Measurements from ENCODE around the gene ARG2. TPM values are rescaled to one million over a fixed set of nuclear protein-coding genes. Genes with fewer than 3 reads are reported as not detected.

ARG2 gene
- total RNA-seq, 4 donors from 2014 or later: 13.2 to 125 (median 67.6) TPM

GRCh38 chr14:67630186-67630585, 10.5 kb downstream of the ARG2 start:
- no peaks in the 10 kb centered on the region for H3K4me1 ChIP-seq
- no peaks in the 10 kb centered on the region for H3K27me3 ChIP-seq
- DNase-seq: no peak
- H3K27ac ChIP-seq: no peak overlapping the region
- no peaks in the 10 kb centered on the region for H3K9me3 ChIP-seq
- TF ChIP-seq CTCF (IDR thresholded peaks at IDR 0.05): no peak
- TF ChIP-seq POLR2A (IDR thresholded peaks at IDR 0.05): no peak
- H3K4me3 ChIP-seq: no peak overlapping the region
- no peaks in the 10 kb centered on the region for H3K36me3 ChIP-seq

- Histone ChIP-seq H3K27ac (no peak overlapping the region), H3K4me3 (no peak overlapping the region), H3K9me3 (no peaks in the 10 kb centered on the region), H3K36me3 (no peaks in the 10 kb centered on the region), H3K4me1 (no peaks in the 10 kb centered on the region), H3K27me3 (no peaks in the 10 kb centered on the region)
- DNase-seq: no peak
- TF ChIP-seq CTCF (IDR thresholded peaks at IDR 0.05) (no peak), POLR2A (IDR thresholded peaks at IDR 0.05) (no peak)
Observed at GRCh38 chr14:67630938-67631337, 11.2 kb downstream of the ARG2 start.

GRCh38 chr14:67633451-67634147, 13.9 kb downstream of the ARG2 start:
- Histone ChIP-seq H3K36me3 (no peaks in the 10 kb centered on the region), H3K27me3 (no peaks in the 10 kb centered on the region), H3K4me1 (no peaks in the 10 kb centered on the region), H3K27ac (no peak overlapping the region), H3K9me3 (no peaks in the 10 kb centered on the region), H3K4me3 (no peak overlapping the region)
- no peak for TF ChIP-seq POLR2A (IDR thresholded peaks at IDR 0.05)
- no peak for TF ChIP-seq CTCF (IDR thresholded peaks at IDR 0.05)
- peak in 1 of 3 donors; percentile 55 for DNase-seq

- Histone ChIP-seq H3K27me3 (no peaks in the 10 kb centered on the region), H3K9me3 (no peaks in the 10 kb centered on the region), H3K4me1 (no peaks in the 10 kb centered on the region), H3K27ac (peak overlapping the region in 2 of 4 donors; percentile 43 to 63), H3K4me3 (no peak overlapping the region), H3K36me3 (no peaks in the 10 kb centered on the region)
- TF ChIP-seq POLR2A (IDR thresholded peaks at IDR 0.05) (no peak), CTCF (IDR thresholded peaks at IDR 0.05) (no peak)
- DNase-seq: peak in 1 of 3 donors; percentile 48
Observed at GRCh38 chr14:67636361-67636919, 16.7 kb downstream of the ARG2 start.

- H3K9me3 ChIP-seq: no peaks in the 10 kb centered on the region
Observed at GRCh38 chr14:67638642-67639041, 18.9 kb downstream of the ARG2 start.

More at GRCh38 chr14:67638642-67639041, 18.9 kb downstream of the ARG2 start:
- Histone ChIP-seq H3K27me3 (no peaks in the 10 kb centered on the region), H3K4me3 (no peak overlapping the region), H3K36me3 (no peaks in the 10 kb centered on the region), H3K4me1 (no peaks in the 10 kb centered on the region), H3K27ac (no peak overlapping the region)
- no peak for DNase-seq
- TF ChIP-seq POLR2A (IDR thresholded peaks at IDR 0.05) (no peak), CTCF (IDR thresholded peaks at IDR 0.05) (no peak)

Measured in Peyer's patch (tissue), 4 donors.